Inferior parietal cortex (tissue), 1 donor: ENCODE data around the gene HSPB2.

Source experiments
- DNase-seq: peaks from one replicate; pipeline ENCODE4 v3.0.0-alpha.2; 2016; ENCODE audit errors: extremely low spot score

HSPB2 gene

GRCh38 chr11:111937461-111937769 is 24.9 kb downstream of the HSPB2 start:
- no peak for DNase-seq

- DNase-seq, result no peak
These were observed 25.3 kb downstream of the HSPB2 start for GRCh38 chr11:111937844-111938243.

- DNase-seq, result peak; percentile 63
These were observed 26.2 kb downstream of the HSPB2 start for GRCh38 chr11:111938687-111939160.

GRCh38 chr11:111939836-111940604 is 27.5 kb downstream of the HSPB2 start:
- no peak for DNase-seq

GRCh38 chr11:111941963-111942362 is 29.4 kb downstream of the HSPB2 start:
- peak; percentile 70 for DNase-seq

- no peak for DNase-seq
These were observed 30.3 kb downstream of the HSPB2 start for GRCh38 chr11:111942829-111943228.

GRCh38 chr11:111944139-111944538 is 31.6 kb downstream of the HSPB2 start:
- DNase-seq, result no peak

- no peak for DNase-seq
These were observed 32.1 kb downstream of the HSPB2 start for GRCh38 chr11:111944651-111945051.

GRCh38 chr11:111945198-111945597 is 32.7 kb downstream of the HSPB2 start:
- no peak for DNase-seq

GRCh38 chr11:111946499-111946898 is 34.0 kb downstream of the HSPB2 start:
- DNase-seq, result no peak

- no peak for DNase-seq
These were observed 34.6 kb downstream of the HSPB2 start for GRCh38 chr11:111947143-111947542.

GRCh38 chr11:111949519-111950426 is 37.2 kb downstream of the HSPB2 start:
- no peak for DNase-seq

GRCh38 chr11:111951565-111951964 is 39.0 kb downstream of the HSPB2 start:
- no peak for DNase-seq

GRCh38 chr11:111954154-111954553 is 41.6 kb downstream of the HSPB2 start:
- no peak for DNase-seq

- no peak for DNase-seq
These were observed 45.3 kb downstream of the HSPB2 start for GRCh38 chr11:111957663-111958444.

- no peak for DNase-seq
These were observed 48.4 kb downstream of the HSPB2 start for GRCh38 chr11:111960916-111961315.

- no peak for DNase-seq
These were observed 49.1 kb downstream of the HSPB2 start for GRCh38 chr11:111961389-111962300.
